GM12865 (cell line): ENCODE data around the gene NDRG4.

Experiments
- DNase-seq: peaks from one replicate; pipeline ENCODE4 v3.0.0; 2010; ENCODE audit warnings: low read depth
- H3K4me3 ChIP-seq: 2 replicates; pipeline ENCODE4 v1.5.1; 2011; ENCODE audit warnings: mild to moderate bottlenecking, low read depth, low read length, control low read depth
- CTCF ChIP-seq: IDR thresholded peaks from 2 replicates; pipeline ENCODE4 v1.5.1; 2011; ENCODE audit warnings: low read length, control low read depth, low read depth, inconsistent platforms; ENCODE audit not compliant: insufficient read depth; ENCODE audit errors: missing control alignments

NDRG4 gene

DNA sequence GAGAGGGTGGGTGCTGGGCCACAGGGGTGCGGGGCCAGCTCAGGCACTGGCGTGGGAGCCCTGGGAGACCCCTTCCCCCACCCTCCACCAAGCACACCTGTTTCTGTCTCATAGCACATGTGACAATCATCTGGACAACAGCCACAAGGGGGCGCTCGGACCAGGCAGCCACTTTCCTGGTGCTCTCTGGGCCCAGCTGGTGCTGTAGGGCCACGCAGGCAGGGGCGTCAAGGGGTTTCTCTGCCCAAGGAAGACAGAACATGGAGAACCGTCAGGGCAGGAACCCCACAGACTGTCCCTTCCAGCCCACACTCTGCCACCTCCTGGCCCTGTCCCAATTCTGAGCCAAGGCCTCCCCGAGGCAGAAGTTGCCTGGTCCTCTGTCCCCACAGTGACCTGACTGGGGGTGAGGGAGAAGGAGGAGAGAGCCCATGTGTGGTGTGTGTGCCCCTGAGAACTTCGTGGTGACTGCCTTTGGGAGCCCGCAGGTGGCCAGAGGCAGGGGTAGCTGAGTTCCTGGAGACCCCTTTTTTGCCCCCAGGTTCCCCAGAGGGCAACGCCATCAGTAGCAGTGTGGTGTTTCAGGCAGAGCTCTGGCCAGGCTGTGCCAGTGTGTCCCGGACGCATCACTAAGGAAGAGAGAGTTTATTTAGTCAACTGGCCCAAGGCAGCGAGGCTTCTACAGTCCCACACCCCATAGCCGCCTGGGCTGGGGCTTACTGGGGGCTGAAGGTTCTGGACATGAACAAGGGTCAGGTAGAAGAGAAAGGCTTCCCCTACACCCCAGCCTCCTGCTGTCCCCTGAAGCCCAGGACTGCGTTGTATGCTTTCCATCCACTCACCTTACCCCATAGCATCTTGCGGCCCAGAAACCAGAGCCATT is 12.2 kb downstream of the NDRG4 start:
- DNase-seq: peak; percentile 84
- no peak overlapping the region for H3K4me3 ChIP-seq
- peak; percentile 80 for TF ChIP-seq CTCF

- no peak for TF ChIP-seq CTCF
- DNase-seq: no peak
- no peak overlapping the region for H3K4me3 ChIP-seq
Observed at GRCh38 chr16:58513874-58514273, 13.9 kb downstream of the NDRG4 start.

DNA sequence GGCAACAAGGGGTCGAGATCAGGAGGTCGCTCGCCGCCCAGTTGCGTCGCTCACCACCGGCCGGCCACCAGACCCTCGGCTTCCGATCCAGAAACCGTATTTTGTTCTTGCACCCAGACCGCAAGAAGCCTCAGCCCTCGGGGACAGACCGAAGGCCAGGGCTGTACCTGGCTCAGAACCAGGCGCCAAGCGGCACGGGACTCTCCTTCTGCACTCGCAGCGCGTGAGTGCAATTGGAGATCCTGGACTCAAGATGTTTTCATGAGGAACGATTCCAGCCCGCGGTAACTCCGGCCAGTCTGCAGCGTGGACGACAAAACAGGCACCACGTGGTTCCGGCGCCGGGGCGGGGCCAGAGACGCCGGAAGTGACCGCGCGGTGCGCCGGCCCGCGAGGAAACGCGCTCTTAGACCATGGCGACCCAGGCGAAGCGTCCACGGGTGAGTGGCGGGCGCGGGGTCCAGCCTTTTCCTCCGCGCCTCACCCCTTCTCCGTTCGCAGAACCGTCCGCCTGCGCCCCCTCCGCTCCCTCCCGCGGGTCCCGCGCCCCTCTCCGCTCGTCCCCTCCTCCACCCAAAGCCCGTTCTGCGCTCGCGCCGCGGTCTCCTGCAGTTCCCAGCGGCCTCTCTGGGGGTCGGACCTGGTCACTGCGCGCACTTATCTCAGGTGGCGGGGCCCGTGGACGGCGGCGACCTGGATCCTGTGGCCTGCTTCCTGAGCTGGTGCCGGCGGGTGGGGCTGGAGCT is 15.4 kb downstream of the NDRG4 start, which contains the start of gene SETD6:
Gene SETD6 (plus strand): TSS at position 393 of the 746 bp plus-strand sequence. CDS start 21 bp downstream, at position 414.
- peak; percentile 90 for DNase-seq
- peak within 1 kb of the TSS; percentile 62 for H3K4me3 ChIP-seq
- TF ChIP-seq CTCF: no peak

DNA sequence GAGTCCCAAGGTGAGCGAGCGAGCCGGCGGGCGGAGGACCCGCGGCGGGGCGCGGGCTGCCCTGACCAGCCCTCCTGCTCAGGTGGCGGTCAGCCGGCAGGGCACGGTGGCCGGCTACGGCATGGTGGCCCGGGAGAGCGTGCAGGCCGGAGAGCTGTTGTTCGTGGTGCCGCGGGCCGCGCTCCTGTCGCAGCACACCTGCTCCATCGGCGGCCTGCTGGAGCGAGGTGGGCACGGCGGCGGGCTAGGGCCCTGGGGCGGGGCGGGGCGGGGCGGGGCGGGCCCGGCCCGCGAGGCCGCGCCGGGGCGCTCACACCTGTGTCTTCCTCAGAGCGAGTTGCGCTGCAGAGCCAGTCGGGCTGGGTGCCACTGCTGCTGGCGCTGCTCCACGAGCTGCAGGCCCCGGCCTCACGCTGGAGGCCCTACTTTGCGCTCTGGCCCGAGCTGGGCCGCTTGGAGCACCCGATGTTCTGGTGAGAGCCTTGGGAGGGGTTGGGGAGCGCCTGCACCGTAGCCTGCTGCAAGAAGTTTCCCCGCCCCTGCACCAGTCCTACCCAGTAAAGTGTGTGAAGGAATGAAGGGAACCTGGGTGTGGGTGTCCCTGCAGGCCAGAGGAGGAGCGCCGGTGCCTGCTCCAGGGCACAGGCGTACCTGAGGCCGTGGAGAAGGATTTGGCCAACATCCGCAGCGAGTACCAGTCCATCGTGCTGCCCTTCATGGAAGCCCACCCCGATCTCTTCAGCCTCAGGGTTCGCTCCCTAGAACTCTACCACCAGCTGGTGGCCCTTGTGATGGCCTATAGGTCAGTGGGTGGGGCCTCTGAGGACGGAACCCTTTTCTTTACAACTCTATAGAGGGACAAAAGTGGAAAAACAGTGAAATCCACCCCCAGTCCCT is 16.2 kb downstream of the NDRG4 start:
- DNase-seq: peak; percentile 67
- H3K4me3 ChIP-seq: peak overlapping the region; percentile 62
- no peak for TF ChIP-seq CTCF

- TF ChIP-seq CTCF: no peak
- peak overlapping the region; percentile 62 for H3K4me3 ChIP-seq
Observed at GRCh38 chr16:58516768-58517107, 16.8 kb downstream of the NDRG4 start.

More at GRCh38 chr16:58516768-58517107, 16.8 kb downstream of the NDRG4 start:
- no peak for DNase-seq
